ENCODE results near the gene SMIM10L1.
A peak's percentile ranks its signal among the peaks of the same experiment; 100 is the strongest.

The SMIM10L1 gene

GRCh38 chr12:11171145-11171968 is at the start of gene SMIM10L1:
Gene SMIM10L1 (plus strand): TSS chr12:11171194. CDS start chr12:11171357, 163 bp downstream.
- H3K36me3 ChIP-seq = peaks cover 29% of the 10 kb centered on the region
- H3K9me3 ChIP-seq (ENCODE audit: severe bottlenecking) = no peaks in the 10 kb centered on the region
- peak within 1 kb of the TSS; percentile 98 for H3K27ac ChIP-seq
- peak within 1 kb of the TSS; percentile 95 for H3K4me3 ChIP-seq (ENCODE audit: low read depth, low read length)
- H3K27me3 ChIP-seq (ENCODE audit: insufficient read depth, low read depth, severe bottlenecking) = no peaks in the 10 kb centered on the region
- no peak for TF ChIP-seq CTCF (IDR thresholded peaks at IDR 0.05; ENCODE audit: low read depth, low read length)
- peak; percentile 92 for DNase-seq

GRCh38 chr12:11130382-11130781 is 40.6 kb upstream of the SMIM10L1 start:
- Histone ChIP-seq H3K36me3 (no peaks in the 10 kb centered on the region; the same call in none of the 2 replicates), H3K4me3 (ENCODE audit: low read depth, low read length) (no peak overlapping the region), H3K27me3 (ENCODE audit: insufficient read depth, low read depth, severe bottlenecking) (no peaks in the 10 kb centered on the region), H3K9me3 (ENCODE audit: severe bottlenecking) (no peaks in the 10 kb centered on the region), H3K27ac (no peak overlapping the region)
- DNase-seq = no peak
- no peak for TF ChIP-seq CTCF (IDR thresholded peaks at IDR 0.05; ENCODE audit: low read depth, low read length)

GRCh38 chr12:11130999-11131398 is 40.0 kb upstream of the SMIM10L1 start:
- no peaks in the 10 kb centered on the region for H3K27me3 ChIP-seq (ENCODE audit: insufficient read depth, low read depth, severe bottlenecking)
- DNase-seq = no peak
- H3K36me3 ChIP-seq = no peaks in the 10 kb centered on the region; the same call in none of the 2 replicates
- no peaks in the 10 kb centered on the region for H3K9me3 ChIP-seq (ENCODE audit: severe bottlenecking)
- no peak overlapping the region for H3K4me3 ChIP-seq (ENCODE audit: low read depth, low read length)
- H3K27ac ChIP-seq = no peak overlapping the region
- TF ChIP-seq CTCF (IDR thresholded peaks at IDR 0.05; ENCODE audit: low read depth, low read length) = no peak

GRCh38 chr12:11133162-11133561 is 37.8 kb upstream of the SMIM10L1 start:
- Histone ChIP-seq H3K27me3 (ENCODE audit: insufficient read depth, low read depth, severe bottlenecking) (no peaks in the 10 kb centered on the region), H3K27ac (no peak overlapping the region), H3K9me3 (ENCODE audit: severe bottlenecking) (no peaks in the 10 kb centered on the region), H3K4me3 (ENCODE audit: low read depth, low read length) (no peak overlapping the region), H3K36me3 (no peaks in the 10 kb centered on the region; the same call in 1 of the 2 replicates)
- no peak for DNase-seq
- no peak for TF ChIP-seq CTCF (IDR thresholded peaks at IDR 0.05; ENCODE audit: low read depth, low read length)

GRCh38 chr12:11133816-11134215 is 37.2 kb upstream of the SMIM10L1 start:
- Histone ChIP-seq H3K27me3 (ENCODE audit: insufficient read depth, low read depth, severe bottlenecking) (no peaks in the 10 kb centered on the region), H3K9me3 (ENCODE audit: severe bottlenecking) (no peaks in the 10 kb centered on the region), H3K36me3 (no peaks in the 10 kb centered on the region; the same call in 1 of the 2 replicates), H3K4me3 (ENCODE audit: low read depth, low read length) (no peak overlapping the region), H3K27ac (no peak overlapping the region)
- TF ChIP-seq CTCF (IDR thresholded peaks at IDR 0.05; ENCODE audit: low read depth, low read length) = no peak
- no peak for DNase-seq
